Neural progenitor cell (in vitro differentiated cells): ENCODE results near the gene UTS2B. TPM values are rescaled to one million over a fixed set of nuclear protein-coding genes. Genes with fewer than 3 reads are reported as not detected.

Source experiments
- DNase-seq: peaks from one replicate; pipeline ENCODE4 v3.0.0-alpha.2; 2016; ENCODE audit warnings: low spot score
- H2AFZ ChIP-seq: fragments of 200-600 bp; sonication (generic); replicated peaks from 2 replicates; pipeline ENCODE4 v1.6.1; 2016; ENCODE audit warnings: antibody characterized with exemption
- H3F3A ChIP-seq: fragments of 200-600 bp; sonication (generic); 2 replicates; pipeline ENCODE4 v1.6.1; 2016; ENCODE audit warnings: antibody characterized with exemption, low read depth
- H3K27ac ChIP-seq: fragments of 200-600 bp; sonication (generic); 2 replicates; pipeline ENCODE4 v1.5.1; 2016; ENCODE audit warnings: mild to moderate bottlenecking
- H3K27me3 ChIP-seq: fragments of 200-600 bp; sonication (generic); 2 replicates; pipeline ENCODE4 v1.6.1; 2016; ENCODE audit warnings: mild to moderate bottlenecking, moderate library complexity
- H3K36me3 ChIP-seq: fragments of 200-600 bp; sonication (generic); 2 replicates; pipeline ENCODE4 v1.5.1; 2016
- H3K4me1 ChIP-seq: fragments of 200-600 bp; sonication (generic); 2 replicates; pipeline ENCODE4 v1.6.1; 2016; ENCODE audit warnings: mixed run types
- H3K4me2 ChIP-seq: fragments of 200-600 bp; sonication (generic); 2 replicates; pipeline ENCODE4 v1.6.1; 2016
- H3K4me3 ChIP-seq: fragments of 200-600 bp; sonication (generic); 2 replicates; pipeline ENCODE4 v1.5.1; 2016
- H3K79me2 ChIP-seq: fragments of 200-600 bp; sonication (generic); 2 replicates; pipeline ENCODE4 v1.6.1; 2016; ENCODE audit warnings: low read depth
- H3K9ac ChIP-seq: fragments of 200-600 bp; sonication (generic); 2 replicates; pipeline ENCODE4 v1.6.1; 2016
- H3K9me3 ChIP-seq: fragments of 200-600 bp; sonication (generic); 2 replicates; pipeline ENCODE4 v1.5.1; 2016; ENCODE audit warnings: low read depth
- H4K20me1 ChIP-seq: fragments of 200-600 bp; sonication (generic); 2 replicates; pipeline ENCODE4 v1.6.1; 2016; ENCODE audit warnings: low read depth
- H3K27ac Mint-ChIP-seq: 3 replicates; pipeline ENCODE4 v1.8.0; 2021; ENCODE audit warnings: mixed read lengths
- H3K27me3 Mint-ChIP-seq: 2 replicates; pipeline ENCODE4 v1.8.0; 2022; ENCODE audit warnings: low read depth, mild to moderate bottlenecking, inconsistent platforms, moderate library complexity, mixed read lengths; ENCODE audit not compliant: insufficient read depth
- H3K36me3 Mint-ChIP-seq: 3 replicates; pipeline ENCODE4 v1.8.0; 2021; ENCODE audit warnings: mixed read lengths
- H3K4me1 Mint-ChIP-seq: 3 replicates; pipeline ENCODE4 v1.8.0; 2021; ENCODE audit warnings: mixed read lengths
- H3K4me3 Mint-ChIP-seq: 3 replicates; pipeline ENCODE4 v1.8.0; 2021; ENCODE audit warnings: mild to moderate bottlenecking, moderate library complexity, mixed read lengths
- H3K9me3 Mint-ChIP-seq: 3 replicates; pipeline ENCODE4 v1.8.0; 2020; ENCODE audit warnings: mixed read lengths
- EZH2 ChIP-seq: fragments of 200-600 bp; sonication (generic); IDR thresholded peaks from 2 replicates; pipeline ENCODE4 v1.6.1; 2017; ENCODE audit warnings: antibody characterized with exemption, mild to moderate bottlenecking, moderate library complexity
- EZH2phosphoT487 ChIP-seq: fragments of 200-600 bp; sonication (generic); IDR thresholded peaks from 2 replicates; pipeline ENCODE4 v1.6.1; 2017; ENCODE audit warnings: antibody characterized with exemption
- total RNA-seq: library from RNA; depleted of rRNA; stranded (reverse); fragments of >200 nt; gene quantifications from 2 replicates; pipeline ENCODE4 v1.2.3, GENCODE V29; 2015; ENCODE audit warnings: low replicate concordance
- TF ChIP-seq, protein P1 (sequence below): fragments of 200-600 bp; sonication (generic); IDR thresholded peaks from 2 replicates; pipeline ENCODE4 v1.5.1; 2017; ENCODE audit warnings: antibody characterized with exemption, mild to moderate bottlenecking

UTS2B gene
- total RNA-seq, 1 donor from 2014 or later = not detected

DNA sequence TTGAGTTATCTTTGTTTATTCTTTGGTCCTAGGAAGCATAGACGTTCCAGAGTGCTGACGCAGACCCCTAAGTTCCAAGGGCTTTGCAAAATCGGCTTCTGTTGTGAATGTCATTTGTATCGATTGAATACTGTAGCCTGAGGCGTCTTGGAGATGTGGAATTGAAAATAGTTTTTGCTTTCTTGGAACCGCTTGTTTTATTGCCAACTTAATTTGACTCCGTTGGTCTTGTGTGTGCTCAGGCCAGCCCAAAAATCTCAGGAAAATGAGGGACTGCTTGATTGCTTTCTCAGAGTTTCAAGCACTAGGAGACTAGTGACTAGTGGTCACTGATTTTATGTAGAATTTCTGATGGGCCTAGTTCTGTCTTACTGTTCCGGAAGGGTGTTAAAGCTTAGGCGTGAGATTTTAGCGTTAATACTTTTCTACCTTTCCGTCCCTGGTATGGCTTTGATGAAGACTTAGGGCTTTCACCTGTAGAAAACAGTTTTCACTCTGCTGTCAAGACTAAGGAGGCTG is 263 bp upstream of the UTS2B start:
- H3K27me3 ChIP-seq = peaks cover 4% of the 10 kb centered on the region
- H2AFZ ChIP-seq = no peak overlapping the region
- Mint-ChIP-seq H3K36me3 (peaks cover 8% of the 10 kb centered on the region), H3K4me1 (peaks cover 35% of the 10 kb centered on the region), H3K4me3 (peak overlapping the region; percentile 94), H3K27ac (peak overlapping the region; percentile 98), H3K27me3 (no peaks in the 10 kb centered on the region), H3K9me3 (peaks cover 5% of the 10 kb centered on the region)
- no peak overlapping the region for H3K27ac ChIP-seq
- peak overlapping the region; percentile 97 for H3K4me3 ChIP-seq
- TF ChIP-seq, protein P1, sequence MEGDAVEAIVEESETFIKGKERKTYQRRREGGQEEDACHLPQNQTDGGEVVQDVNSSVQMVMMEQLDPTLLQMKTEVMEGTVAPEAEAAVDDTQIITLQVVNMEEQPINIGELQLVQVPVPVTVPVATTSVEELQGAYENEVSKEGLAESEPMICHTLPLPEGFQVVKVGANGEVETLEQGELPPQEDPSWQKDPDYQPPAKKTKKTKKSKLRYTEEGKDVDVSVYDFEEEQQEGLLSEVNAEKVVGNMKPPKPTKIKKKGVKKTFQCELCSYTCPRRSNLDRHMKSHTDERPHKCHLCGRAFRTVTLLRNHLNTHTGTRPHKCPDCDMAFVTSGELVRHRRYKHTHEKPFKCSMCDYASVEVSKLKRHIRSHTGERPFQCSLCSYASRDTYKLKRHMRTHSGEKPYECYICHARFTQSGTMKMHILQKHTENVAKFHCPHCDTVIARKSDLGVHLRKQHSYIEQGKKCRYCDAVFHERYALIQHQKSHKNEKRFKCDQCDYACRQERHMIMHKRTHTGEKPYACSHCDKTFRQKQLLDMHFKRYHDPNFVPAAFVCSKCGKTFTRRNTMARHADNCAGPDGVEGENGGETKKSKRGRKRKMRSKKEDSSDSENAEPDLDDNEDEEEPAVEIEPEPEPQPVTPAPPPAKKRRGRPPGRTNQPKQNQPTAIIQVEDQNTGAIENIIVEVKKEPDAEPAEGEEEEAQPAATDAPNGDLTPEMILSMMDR = no peak
- TF ChIP-seq EZH2 (no peak), EZH2phosphoT487 (no peak)
- H3F3A ChIP-seq = peaks cover 14% of the 10 kb centered on the region
- no peaks in the 10 kb centered on the region for H3K9me3 ChIP-seq
- H4K20me1 ChIP-seq = peaks cover 16% of the 10 kb centered on the region
- H3K79me2 ChIP-seq = peaks cover 56% of the 10 kb centered on the region
- H3K4me2 ChIP-seq = peak overlapping the region; percentile 93
- H3K9ac ChIP-seq = peak overlapping the region; percentile 78
- DNase-seq = peak; percentile 13
- no peaks in the 10 kb centered on the region for H3K36me3 ChIP-seq
- H3K4me1 ChIP-seq = peaks cover 40% of the 10 kb centered on the region

- Histone ChIP-seq H3K4me2 (peak within 1 kb of the TSS; percentile 93), H3K4me3 (peak within 1 kb of the TSS; percentile 97), H3K9ac (peak within 1 kb of the TSS; percentile 78), H3K27ac (peak within 1 kb of the TSS; percentile 73), H4K20me1 (peaks cover 16% of the 10 kb centered on the region), H3K27me3 (peaks cover 4% of the 10 kb centered on the region), H3K79me2 (peaks cover 41% of the 10 kb centered on the region), H3F3A (peaks cover 14% of the 10 kb centered on the region), H2AFZ (peak within 1 kb of the TSS; percentile 94), H3K9me3 (no peaks in the 10 kb centered on the region), H3K4me1 (peaks cover 34% of the 10 kb centered on the region), H3K36me3 (no peaks in the 10 kb centered on the region)
- H3K36me3 Mint-ChIP-seq = peaks cover 1% of the 10 kb centered on the region
- peaks cover 35% of the 10 kb centered on the region for H3K4me1 Mint-ChIP-seq
- H3K9me3 Mint-ChIP-seq = no peaks in the 10 kb centered on the region
- H3K27me3 Mint-ChIP-seq = peaks cover 4% of the 10 kb centered on the region
- peak; percentile 85 for DNase-seq
- peak within 1 kb of the TSS; percentile 94 for H3K4me3 Mint-ChIP-seq
- TF ChIP-seq EZH2phosphoT487 = peak; percentile 30
- TF ChIP-seq EZH2 = no peak
- TF ChIP-seq, protein P1 = peak; percentile 24
- peak within 1 kb of the TSS; percentile 98 for H3K27ac Mint-ChIP-seq
Measured at GRCh38 chr3:191328962-191329653, 1.2 kb downstream of the UTS2B start, which contains the start of gene CCDC50. CCDC50 (plus strand) TSS chr3:191329394; CDS start chr3:191329675, 281 bp downstream.

DNA sequence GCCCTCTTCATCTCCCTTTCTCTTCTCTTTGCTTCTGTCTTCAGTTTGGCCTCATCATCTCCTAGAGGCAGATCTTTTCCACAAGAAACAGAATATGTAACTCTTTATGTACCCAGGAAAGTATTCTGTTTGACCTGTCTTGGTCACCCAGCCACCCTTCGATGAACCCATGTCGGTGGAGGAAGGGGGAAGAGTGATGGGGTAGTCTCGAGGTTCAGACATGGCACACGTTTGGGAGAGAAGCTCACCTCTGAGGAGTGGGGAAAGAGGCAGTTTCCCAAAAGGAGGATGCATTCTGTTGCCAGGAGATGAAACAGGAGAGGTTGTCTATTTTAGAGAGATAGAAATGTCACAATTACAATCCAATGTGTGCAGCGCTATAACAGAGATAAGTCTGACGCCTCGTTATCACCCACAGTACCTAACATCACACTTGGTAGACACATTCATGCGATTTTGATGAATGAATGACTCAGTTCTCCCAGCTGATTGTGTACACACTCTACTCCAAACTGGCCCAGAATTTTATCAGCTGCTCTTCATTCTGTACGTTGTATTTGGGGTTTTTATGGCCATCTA is 1.9 kb downstream of the UTS2B start:
- DNase-seq = no peak
- Histone ChIP-seq H3K4me1 (peaks cover 28% of the 10 kb centered on the region), H3K79me2 (peaks cover 34% of the 10 kb centered on the region), H3K36me3 (no peaks in the 10 kb centered on the region), H3K9me3 (no peaks in the 10 kb centered on the region), H3K9ac (peak overlapping the region; percentile 78), H4K20me1 (peaks cover 16% of the 10 kb centered on the region), H3K27me3 (peaks cover 4% of the 10 kb centered on the region), H3K27ac (no peak overlapping the region), H3F3A (peaks cover 14% of the 10 kb centered on the region), H3K4me3 (peak overlapping the region; percentile 97), H2AFZ (peak overlapping the region; percentile 94), H3K4me2 (peak overlapping the region; percentile 93)
- H3K4me1 Mint-ChIP-seq = peaks cover 35% of the 10 kb centered on the region
- H3K27me3 Mint-ChIP-seq = peaks cover 4% of the 10 kb centered on the region
- peak overlapping the region; percentile 98 for H3K27ac Mint-ChIP-seq
- H3K36me3 Mint-ChIP-seq = no peaks in the 10 kb centered on the region
- H3K4me3 Mint-ChIP-seq = peak overlapping the region; percentile 85
- TF ChIP-seq EZH2 = no peak
- no peak for TF ChIP-seq EZH2phosphoT487
- TF ChIP-seq, protein P1 = no peak
- no peaks in the 10 kb centered on the region for H3K9me3 Mint-ChIP-seq
